ENCODE data around the gene CFAP61.

The CFAP61 gene

DNA sequence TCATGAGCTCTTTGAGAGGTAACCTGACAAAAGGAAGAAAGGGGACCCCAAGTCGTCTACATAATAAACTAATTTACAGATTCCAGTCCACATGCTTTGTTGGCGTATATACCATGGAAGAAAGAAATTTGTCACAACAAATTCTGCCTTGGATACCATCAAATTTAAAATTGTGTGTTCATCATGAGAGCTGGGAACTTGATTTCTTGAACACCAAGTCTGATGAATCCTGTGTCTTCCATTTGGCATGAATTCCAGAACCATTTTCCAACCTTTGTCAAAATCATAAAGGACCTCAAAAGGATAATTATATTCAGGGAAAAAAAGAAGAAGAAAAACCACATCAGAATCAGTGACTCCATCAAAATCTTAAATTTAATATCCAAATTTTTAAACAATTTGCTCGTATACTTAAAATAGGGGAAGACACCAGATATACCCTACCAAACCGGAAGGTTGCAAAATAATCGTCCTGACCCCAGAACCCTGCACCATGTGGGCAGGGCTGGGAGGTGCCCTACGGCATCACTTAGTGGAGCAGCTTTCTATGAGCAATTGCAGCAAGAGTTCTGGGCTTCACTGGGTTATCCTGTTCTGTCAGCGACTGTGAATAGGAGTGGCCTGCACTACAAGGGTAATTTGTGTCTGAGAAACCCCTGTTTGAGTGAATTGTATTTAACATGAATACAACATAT is 241.5 kb downstream of the CFAP61 start:
- H3K27ac ChIP-seq: no peak overlapping the region
- TF ChIP-seq ZFX (IDR thresholded peaks at IDR 0.05): no peak
- TF ChIP-seq, protein P1, sequence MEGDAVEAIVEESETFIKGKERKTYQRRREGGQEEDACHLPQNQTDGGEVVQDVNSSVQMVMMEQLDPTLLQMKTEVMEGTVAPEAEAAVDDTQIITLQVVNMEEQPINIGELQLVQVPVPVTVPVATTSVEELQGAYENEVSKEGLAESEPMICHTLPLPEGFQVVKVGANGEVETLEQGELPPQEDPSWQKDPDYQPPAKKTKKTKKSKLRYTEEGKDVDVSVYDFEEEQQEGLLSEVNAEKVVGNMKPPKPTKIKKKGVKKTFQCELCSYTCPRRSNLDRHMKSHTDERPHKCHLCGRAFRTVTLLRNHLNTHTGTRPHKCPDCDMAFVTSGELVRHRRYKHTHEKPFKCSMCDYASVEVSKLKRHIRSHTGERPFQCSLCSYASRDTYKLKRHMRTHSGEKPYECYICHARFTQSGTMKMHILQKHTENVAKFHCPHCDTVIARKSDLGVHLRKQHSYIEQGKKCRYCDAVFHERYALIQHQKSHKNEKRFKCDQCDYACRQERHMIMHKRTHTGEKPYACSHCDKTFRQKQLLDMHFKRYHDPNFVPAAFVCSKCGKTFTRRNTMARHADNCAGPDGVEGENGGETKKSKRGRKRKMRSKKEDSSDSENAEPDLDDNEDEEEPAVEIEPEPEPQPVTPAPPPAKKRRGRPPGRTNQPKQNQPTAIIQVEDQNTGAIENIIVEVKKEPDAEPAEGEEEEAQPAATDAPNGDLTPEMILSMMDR (conservative IDR thresholded peaks at IDR 0.05): no peak

DNA sequence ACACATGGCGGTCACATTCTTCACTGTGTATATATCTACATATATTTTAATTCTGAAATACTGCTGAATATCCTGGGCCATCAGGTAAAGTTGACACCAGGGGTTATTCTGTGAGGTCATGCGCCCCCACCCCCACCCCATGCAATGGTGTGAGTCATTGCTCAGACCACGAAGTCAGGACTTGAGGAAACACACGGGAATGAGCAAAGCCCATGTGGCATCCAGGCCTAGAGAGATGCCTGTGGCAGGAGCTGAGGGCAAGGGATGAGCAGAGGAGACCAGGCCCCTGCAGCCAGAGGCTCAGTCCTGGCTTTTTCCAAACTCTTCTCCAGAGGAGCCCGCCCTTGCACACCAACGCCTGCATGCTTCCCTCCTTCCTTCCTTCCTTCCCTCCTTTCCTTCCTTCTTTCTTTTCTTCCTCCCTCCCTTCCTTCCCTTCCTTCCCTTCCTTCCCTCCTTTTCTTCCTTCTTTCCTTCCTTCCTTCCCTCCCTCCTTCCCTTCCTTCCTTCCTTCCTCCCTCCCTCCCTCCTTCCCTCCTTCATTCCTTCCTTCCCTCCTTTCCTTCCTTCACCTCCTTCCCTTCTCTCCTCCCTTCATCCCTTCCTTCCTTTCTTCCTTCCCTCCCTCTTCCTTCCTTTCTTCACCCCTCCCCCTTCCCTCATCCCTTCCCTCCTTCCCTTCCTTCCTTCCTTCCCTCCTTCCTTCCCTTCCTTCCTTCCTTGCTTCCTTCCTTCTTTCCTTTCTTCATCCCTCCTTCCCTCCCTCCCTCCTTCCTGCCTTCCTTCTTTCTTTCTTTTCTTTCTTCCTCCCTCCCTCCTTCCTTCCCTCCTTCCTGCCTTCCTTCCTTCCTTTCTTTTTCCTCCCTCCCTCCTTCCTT is 243.5 kb downstream of the CFAP61 start:
- no peak overlapping the region for H3K27ac ChIP-seq
- TF ChIP-seq, protein P1 (conservative IDR thresholded peaks at IDR 0.05): no peak
- no peak for TF ChIP-seq ZFX (IDR thresholded peaks at IDR 0.05)

DNA sequence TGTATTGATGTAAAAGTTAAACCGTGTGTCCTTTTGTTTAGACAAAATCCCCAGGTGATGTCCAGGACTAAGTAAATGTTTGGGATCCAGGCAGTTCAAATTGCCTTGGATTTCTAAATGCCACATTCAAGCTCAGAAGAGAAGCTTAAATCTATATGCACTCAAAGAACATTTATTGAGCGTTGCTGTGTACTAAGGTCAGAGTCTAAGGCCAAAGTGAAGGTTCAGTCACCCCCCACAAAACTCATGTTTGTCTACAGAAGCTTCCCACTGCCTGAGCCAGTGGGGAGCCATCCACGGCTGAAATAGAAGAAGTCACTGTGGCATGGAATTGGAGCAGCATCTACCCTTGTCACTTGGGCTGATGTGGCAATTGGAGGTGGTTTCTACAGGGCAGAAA is 244.8 kb downstream of the CFAP61 start:
- TF ChIP-seq ZFX (IDR thresholded peaks at IDR 0.05): no peak
- TF ChIP-seq, protein P1 (conservative IDR thresholded peaks at IDR 0.05): no peak
- no peak overlapping the region for H3K27ac ChIP-seq

DNA sequence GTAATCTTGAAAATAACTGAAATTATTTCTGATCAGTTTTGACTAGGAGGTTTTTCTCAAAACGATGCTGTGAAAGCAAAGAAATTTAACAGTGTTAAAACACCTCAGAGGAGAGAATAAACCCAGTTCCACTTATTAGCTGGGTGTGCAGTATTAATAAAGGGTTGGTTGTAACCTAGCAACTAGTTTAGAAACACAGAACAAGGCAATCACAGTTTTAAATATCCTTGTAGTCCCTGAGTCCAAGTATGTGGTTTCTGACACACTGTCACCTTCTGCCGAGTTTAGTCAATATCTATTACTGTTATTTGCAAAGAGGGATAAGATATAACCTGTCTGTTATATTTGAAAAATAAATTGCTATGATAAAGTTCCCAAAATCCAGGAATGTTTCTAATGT is 245.4 kb downstream of the CFAP61 start:
- TF ChIP-seq, protein P1 (conservative IDR thresholded peaks at IDR 0.05): no peak
- no peak for TF ChIP-seq ZFX (IDR thresholded peaks at IDR 0.05)

DNA sequence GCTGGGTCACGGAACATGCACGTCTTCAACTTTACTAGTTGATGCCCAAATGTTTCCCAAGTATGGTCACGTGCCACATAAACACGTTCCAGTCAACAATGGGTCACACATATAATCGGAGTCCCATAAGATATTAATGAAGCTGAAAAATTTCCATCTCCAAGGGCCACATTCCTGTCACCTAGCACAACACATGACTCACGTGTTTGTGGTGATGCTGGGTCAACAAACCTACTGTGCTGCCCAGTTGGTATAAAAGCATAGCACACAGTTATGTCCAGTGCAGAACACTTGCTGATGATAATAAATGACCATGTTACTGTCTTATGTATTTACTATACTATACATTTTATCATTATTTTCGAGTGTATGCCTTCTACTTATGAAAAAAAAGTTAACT is 247.6 kb downstream of the CFAP61 start:
- TF ChIP-seq ZFX (IDR thresholded peaks at IDR 0.05): no peak
- TF ChIP-seq, protein P1 (conservative IDR thresholded peaks at IDR 0.05): no peak
- no peak overlapping the region for H3K27ac ChIP-seq

More for the DNA sequence above, 245.4 kb downstream of the CFAP61 start:
- no peak overlapping the region for H3K27ac ChIP-seq

DNA sequence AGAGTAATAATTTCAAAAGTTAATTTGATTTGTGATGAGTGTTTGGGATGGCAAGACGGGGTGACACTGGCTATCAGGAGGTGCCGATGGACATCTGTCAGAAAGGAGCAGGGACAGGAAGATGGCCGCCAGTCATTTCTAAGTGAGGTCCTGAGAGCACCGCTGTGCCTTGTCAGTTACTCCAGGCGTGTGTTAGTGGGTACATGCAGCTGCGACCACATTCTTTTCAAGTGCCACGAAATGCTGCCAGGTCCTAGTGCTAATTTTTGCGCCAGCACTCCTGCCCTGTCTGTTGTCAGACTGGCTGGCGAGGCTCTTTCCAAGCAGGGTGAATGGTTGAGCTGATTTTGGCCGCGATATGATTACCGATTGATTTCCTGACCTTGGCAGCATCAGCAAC is 251.0 kb downstream of the CFAP61 start:
- H3K27ac ChIP-seq: no peak overlapping the region

More for the DNA sequence above, 251.0 kb downstream of the CFAP61 start:
- TF ChIP-seq, protein P1 (conservative IDR thresholded peaks at IDR 0.05): no peak
- no peak for TF ChIP-seq ZFX (IDR thresholded peaks at IDR 0.05)

Data from C4-2B (cell line).